ENCODE measurements around the gene MRPL2.

GRCh38 chr6:43024436-43024835, 34.8 kb downstream of the MRPL2 start:
- no peak for TF ChIP-seq CTCF (IDR thresholded peaks at IDR 0.05)
- no peak for TF ChIP-seq POLR2AphosphoS5 (IDR thresholded peaks at IDR 0.05)
- no peak for TF ChIP-seq POLR2A (IDR thresholded peaks at IDR 0.05; ENCODE audit: low read depth)

Data from esophagus muscularis mucosa (tissue), 3 donors.